Left lung (tissue), 10 donors: ENCODE measurements around the gene SOWAHA. TPM values are rescaled to one million over a fixed set of nuclear protein-coding genes. Genes with fewer than 3 reads are reported as not detected.
A peak's percentile ranks its signal among the peaks of the same experiment; 100 is the strongest.

ENCODE experiments used
- ATAC-seq: fragments of 200-7000 bp; cut with Tn5 transposase; one replicate; pipeline ENCODE4 v1.9.1; 2020; ENCODE audit warnings: moderate library complexity
- DNase-seq, 4 donors: peaks; one replicate each; pipeline ENCODE4 v3.0.0-alpha.2; 2013 to 2020
- H3K27ac ChIP-seq, 2 donors: fragments of 200-600 bp; sonication (generic) in 1 of 2; one replicate each; pipeline versions ENCODE4 v1.5.0 to v1.8.0; 2020 to 2021
- H3K27me3 ChIP-seq, 2 donors: fragments of 200-600 bp; sonication (generic) in 1 of 2; one replicate each; pipeline versions ENCODE4 v1.5.0 to v1.8.0; 2020 to 2021
- H3K36me3 ChIP-seq, 2 donors: fragments of 200-600 bp; sonication (generic) in 1 of 2; one replicate each; pipeline versions ENCODE4 v1.5.0 to v1.8.0; 2020 to 2021
- H3K4me1 ChIP-seq, 2 donors: fragments of 200-600 bp; one replicate each; pipeline ENCODE4 v1.8.0; 2021
- H3K4me3 ChIP-seq, 2 donors: fragments of 200-600 bp; sonication (generic) in 1 of 2; one replicate each; pipeline versions ENCODE4 v1.5.0 to v1.8.0; 2020 to 2021; ENCODE audit warnings: mild to moderate bottlenecking in 1 of 2
- H3K9me3 ChIP-seq, 2 donors: fragments of 200-600 bp; sonication (generic) in 1 of 2; one replicate each; pipeline versions ENCODE4 v1.5.0 to v1.8.0; 2020 to 2021
- intact Hi-C, 2 donors: fragments of 100-400 bp; cut with DNase I; formaldehyde crosslinking; loops; one replicate each; pipeline versions ENCODE4 v1.11.2 to v1.14.2; 2022
- polyA plus RNA-seq, 6 donors: library from polyadenylated mRNA; unstranded; fragments of 120-200 nt; gene quantifications; one replicate each; pipeline ENCODE4 v1.2.1, GENCODE V29; 2013; ENCODE audit not compliant: insufficient read length in 6 of 6
- total RNA-seq, 2 donors: library from RNA; stranded (reverse); fragmentation: NEBNext Ultra II Directional; extraction: Animal tissue kit (Norgen Biotek cat#: 25700); gene quantifications; one replicate each; pipeline ENCODE4 v1.2.1, GENCODE V29; 2021
- TF ChIP-seq, protein P1 (sequence below), 2 donors: fragments of 200-600 bp; sonication (generic) in 1 of 2; IDR thresholded peaks; one replicate each; pipeline versions ENCODE4 v1.5.0 to v1.8.0; 2021; ENCODE audit warnings: antibody characterized with exemption in 2 of 2
- donor health status: DM: no; HTN: yes; CAD: no.
- donor health status: DM: no; HTN: no; CAD: no.

The SOWAHA gene
- total and polyA plus RNA-seq, 8 donors, result 0.07 to 0.16 TPM; not detected in 6

GRCh38 chr5:132782101-132782500 is 31.0 kb upstream of the SOWAHA start:
- Histone ChIP-seq H3K9me3 (no peaks in the 10 kb centered on the region), H3K27ac (no peak overlapping the region), H3K27me3 (peaks cover 0 to 46% of the 10 kb centered on the region in 2 donors), H3K36me3 (no peaks in the 10 kb centered on the region), H3K4me1 (peaks cover 0 to 16% of the 10 kb centered on the region in 2 donors), H3K4me3 (no peak overlapping the region)
- TF ChIP-seq, protein P1, sequence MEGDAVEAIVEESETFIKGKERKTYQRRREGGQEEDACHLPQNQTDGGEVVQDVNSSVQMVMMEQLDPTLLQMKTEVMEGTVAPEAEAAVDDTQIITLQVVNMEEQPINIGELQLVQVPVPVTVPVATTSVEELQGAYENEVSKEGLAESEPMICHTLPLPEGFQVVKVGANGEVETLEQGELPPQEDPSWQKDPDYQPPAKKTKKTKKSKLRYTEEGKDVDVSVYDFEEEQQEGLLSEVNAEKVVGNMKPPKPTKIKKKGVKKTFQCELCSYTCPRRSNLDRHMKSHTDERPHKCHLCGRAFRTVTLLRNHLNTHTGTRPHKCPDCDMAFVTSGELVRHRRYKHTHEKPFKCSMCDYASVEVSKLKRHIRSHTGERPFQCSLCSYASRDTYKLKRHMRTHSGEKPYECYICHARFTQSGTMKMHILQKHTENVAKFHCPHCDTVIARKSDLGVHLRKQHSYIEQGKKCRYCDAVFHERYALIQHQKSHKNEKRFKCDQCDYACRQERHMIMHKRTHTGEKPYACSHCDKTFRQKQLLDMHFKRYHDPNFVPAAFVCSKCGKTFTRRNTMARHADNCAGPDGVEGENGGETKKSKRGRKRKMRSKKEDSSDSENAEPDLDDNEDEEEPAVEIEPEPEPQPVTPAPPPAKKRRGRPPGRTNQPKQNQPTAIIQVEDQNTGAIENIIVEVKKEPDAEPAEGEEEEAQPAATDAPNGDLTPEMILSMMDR (IDR thresholded peaks at IDR 0.05), result no peak
- peak; percentile 41 for ATAC-seq
- intact Hi-C loops, result no loop called here
- DNase-seq, result no peak

DNA sequence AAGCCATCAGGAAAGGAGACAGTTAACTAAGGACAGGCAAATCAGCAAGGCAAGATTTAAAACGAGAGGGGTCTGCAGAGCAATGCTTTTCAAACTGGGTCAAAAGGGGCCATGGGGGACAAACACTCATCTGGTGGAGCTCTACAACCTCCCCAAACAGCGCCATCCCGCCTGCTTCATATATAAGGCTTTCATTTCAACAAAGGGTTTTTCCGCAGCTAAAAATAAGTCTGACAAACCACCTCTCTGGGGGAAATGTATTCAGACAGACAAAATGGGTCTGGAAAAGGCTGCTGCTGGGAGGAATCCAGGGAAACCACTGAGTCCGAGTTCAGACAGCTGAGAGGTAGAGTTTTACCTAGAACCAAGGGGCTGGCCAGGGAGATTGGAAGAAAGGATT is 27.7 kb upstream of the SOWAHA start:
- no peak for DNase-seq
- no peak for ATAC-seq
- Histone ChIP-seq H3K27ac (no peak overlapping the region), H3K36me3 (no peaks in the 10 kb centered on the region), H3K27me3 (peaks cover 0 to 13% of the 10 kb centered on the region in 2 donors), H3K4me3 (no peak overlapping the region), H3K4me1 (peaks cover 0 to 7% of the 10 kb centered on the region in 2 donors), H3K9me3 (no peaks in the 10 kb centered on the region)
- intact Hi-C loops, result no loop called here
- TF ChIP-seq, protein P1 (IDR thresholded peaks at IDR 0.05), result no peak

- Histone ChIP-seq H3K9me3 (no peaks in the 10 kb centered on the region), H3K4me3 (no peak overlapping the region), H3K36me3 (no peaks in the 10 kb centered on the region), H3K27me3 (peaks cover 0 to 12% of the 10 kb centered on the region in 2 donors), H3K4me1 (peaks cover 0 to 7% of the 10 kb centered on the region in 2 donors), H3K27ac (no peak overlapping the region)
- no peak for DNase-seq
- TF ChIP-seq, protein P1 (IDR thresholded peaks at IDR 0.05), result no peak
- ATAC-seq, result no peak
- intact Hi-C loops, result no loop called here
These were observed 27.2 kb upstream of the SOWAHA start for GRCh38 chr5:132785864-132786263.

- Histone ChIP-seq H3K27ac (no peak overlapping the region), H3K4me1 (peaks cover 0 to 7% of the 10 kb centered on the region in 2 donors), H3K36me3 (no peaks in the 10 kb centered on the region), H3K27me3 (peaks cover 0 to 12% of the 10 kb centered on the region in 2 donors), H3K4me3 (no peak overlapping the region), H3K9me3 (no peaks in the 10 kb centered on the region)
- intact Hi-C loops, result no loop called here
- DNase-seq (no peak), ATAC-seq (no peak)
- TF ChIP-seq, protein P1 (IDR thresholded peaks at IDR 0.05), result no peak
These were observed 26.0 kb upstream of the SOWAHA start for GRCh38 chr5:132787076-132787475.

GRCh38 chr5:132788508-132788907 is 24.6 kb upstream of the SOWAHA start:
- no peak for DNase-seq
- intact Hi-C loops, result no loop called here
- H3K4me1 ChIP-seq, result no peaks in the 10 kb centered on the region
- peaks cover 0 to 3% of the 10 kb centered on the region in 2 donors for H3K27me3 ChIP-seq
- H3K9me3 ChIP-seq, result no peaks in the 10 kb centered on the region
- TF ChIP-seq, protein P1 (IDR thresholded peaks at IDR 0.05), result no peak
- no peak overlapping the region for H3K4me3 ChIP-seq
- no peak for ATAC-seq
- no peak overlapping the region for H3K27ac ChIP-seq
- no peaks in the 10 kb centered on the region for H3K36me3 ChIP-seq
